HL-60 (cell line): ENCODE results near the gene FIBP.

Experiments used
- DNase-seq, 2 experiments: peaks; one replicate each; pipeline ENCODE4 v3.0.0-alpha.2; 2010 to 2020; ENCODE audit warnings: low read depth in 1 of 2, low spot score in 1 of 2
- H3K27ac ChIP-seq: fragments of 250-450 bp; sonication (Bioruptor Pico); replicated peaks from 2 replicates; pipeline ENCODE4 v1.5.1; 2020; ENCODE audit warnings: mild to moderate bottlenecking, moderate library complexity
- H3K27me3 ChIP-seq: fragments of 250-450 bp; sonication (Bioruptor Pico); 2 replicates; pipeline ENCODE4 v1.5.1; 2021; ENCODE audit warnings: mild to moderate bottlenecking, moderate library complexity; ENCODE audit not compliant: insufficient read depth, poor library complexity, severe bottlenecking
- H3K4me3 ChIP-seq: replicated peaks from 2 replicates; pipeline ENCODE4 v1.5.1; 2011; ENCODE audit warnings: mild to moderate bottlenecking, control low read depth, low read length; ENCODE audit not compliant: insufficient read depth
- CTCF ChIP-seq: IDR thresholded peaks from one replicate; pipeline ENCODE4 v1.5.1; 2011; ENCODE audit warnings: low read length, control low read depth, inconsistent platforms; ENCODE audit not compliant: insufficient read depth
- GABPA ChIP-seq: IDR thresholded peaks from 2 replicates; pipeline ENCODE4 v1.6.1; 2012; ENCODE audit warnings: low read depth
- POLR2AphosphoS5 ChIP-seq: IDR thresholded peaks from 2 replicates; pipeline ENCODE4 v1.6.1; 2012; ENCODE audit warnings: low read depth
- REST ChIP-seq: IDR thresholded peaks from 2 replicates; pipeline ENCODE4 v1.6.1; 2012; ENCODE audit warnings: low read depth; ENCODE audit not compliant: insufficient replicate concordance
- SPI1 ChIP-seq: IDR thresholded peaks from 2 replicates; pipeline ENCODE4 v1.6.1; 2012; ENCODE audit warnings: low read depth, mild to moderate bottlenecking, borderline replicate concordance

The FIBP gene

GRCh38 chr11:65873318-65874156 lies 14.7 kb downstream of the FIBP start:
- TF ChIP-seq REST (no peak), GABPA (no peak), CTCF (no peak), POLR2AphosphoS5 (peak; percentile 48; the same call in 1 of the 2 replicates), SPI1 (no peak)
- Histone ChIP-seq H3K4me3 (peak overlapping the region; percentile 46), H3K27me3 (no peaks in the 10 kb centered on the region), H3K27ac (peak overlapping the region; percentile 35)
- peak; percentile 88 to 93 for DNase-seq

GRCh38 chr11:65872586-65873317 lies 15.5 kb downstream of the FIBP start, which contains the start of gene EFEMP2:
EFEMP2 (minus strand) TSS chr11:65872800; CDS start chr11:65872354, 446 bp downstream.
- no peaks in the 10 kb centered on the region for H3K27me3 ChIP-seq
- H3K4me3 ChIP-seq = peak within 1 kb of the TSS; percentile 46
- peak within 1 kb of the TSS; percentile 35 for H3K27ac ChIP-seq
- no peak for DNase-seq
- TF ChIP-seq POLR2AphosphoS5 = no peak
- no peak for TF ChIP-seq REST
- no peak for TF ChIP-seq GABPA
- no peak for TF ChIP-seq CTCF
- TF ChIP-seq SPI1 = no peak

GRCh38 chr11:65871811-65872548 lies 16.3 kb downstream of the FIBP start:
- no peak overlapping the region for H3K4me3 ChIP-seq
- DNase-seq = no peak
- H3K27me3 ChIP-seq = no peaks in the 10 kb centered on the region
- TF ChIP-seq CTCF = no peak
- H3K27ac ChIP-seq = no peak overlapping the region
